PC-9 (cell line): Measurements from ENCODE around the gene MYL7. TPM values are rescaled to one million over a fixed set of nuclear protein-coding genes. Genes with fewer than 3 reads are reported as not detected.

Experiments
- BruUV-seq: library from RNA; stranded (reverse); fragments of 400-500 nt; replicated peaks from 2 replicates; lab custom pipeline; 2021; lab: Mats Ljungman, UMichigan
- CTCF ChIA-PET: fragments of 300-600 bp; sonication (Branson Sonifier 250); formaldehyde crosslinking; loops from one replicate; lab custom pipeline; 2022; ENCODE audit warnings: antibody characterized with exemption; lab: Charles Lee
- POLR2A ChIA-PET: fragments of 300-600 bp; sonication (Branson Sonifier 250); formaldehyde crosslinking; loops from one replicate; lab custom pipeline; 2022; ENCODE audit warnings: antibody characterized with exemption; ENCODE audit not compliant: unreplicated experiment; lab: Charles Lee
- DNase-seq, 2 experiments: peaks; one replicate each; pipeline versions ENCODE4 v3.0.0 to v3.0.0-alpha.2; 2015 to 2022; ENCODE audit warnings: mixed read lengths in 1 of 2
- H2AFZ ChIP-seq: fragments of 200-600 bp; sonication (generic); 2 replicates; pipeline ENCODE4 v1.8.1; 2017; ENCODE audit warnings: antibody characterized with exemption
- H3F3A ChIP-seq: fragments of 200-600 bp; sonication (generic); 2 replicates; pipeline ENCODE4 v1.8.1; 2017; ENCODE audit warnings: antibody characterized with exemption, mild to moderate bottlenecking, low read depth; ENCODE audit not compliant: insufficient read depth
- H3K27ac ChIP-seq: fragments of 200-600 bp; sonication (generic); 2 replicates; pipeline ENCODE4 v1.6.1; 2016; ENCODE audit warnings: mixed run types
- H3K27me3 ChIP-seq: fragments of 200-600 bp; sonication (generic); 2 replicates; pipeline ENCODE4 v1.6.1; 2016; ENCODE audit warnings: low read depth, mixed run types; ENCODE audit not compliant: insufficient read depth
- H3K36me3 ChIP-seq: fragments of 200-600 bp; sonication (generic); 2 replicates; pipeline ENCODE4 v1.6.1; 2016; ENCODE audit warnings: low read depth, mixed run types
- H3K4me1 ChIP-seq: fragments of 200-600 bp; sonication (generic); replicated peaks from 2 replicates; pipeline ENCODE4 v1.6.1; 2016; ENCODE audit warnings: mixed run types; ENCODE audit not compliant: insufficient read depth
- H3K4me2 ChIP-seq: fragments of 200-600 bp; sonication (generic); 2 replicates; pipeline ENCODE4 v1.6.1; 2017; ENCODE audit warnings: mixed run types
- H3K4me3 ChIP-seq: fragments of 200-600 bp; sonication (generic); 2 replicates; pipeline ENCODE4 v1.6.1; 2016; ENCODE audit warnings: mixed run types
- H3K79me2 ChIP-seq: fragments of 200-600 bp; sonication (generic); 2 replicates; pipeline ENCODE4 v1.6.1; 2017; ENCODE audit warnings: low read depth, mixed run types
- H3K9me2 ChIP-seq: fragments of 200-600 bp; sonication (generic); 2 replicates; pipeline ENCODE4 v1.8.1; 2017; ENCODE audit warnings: mild to moderate bottlenecking; ENCODE audit not compliant: insufficient read depth
- H3K9me3 ChIP-seq: fragments of 200-600 bp; sonication (generic); 2 replicates; pipeline ENCODE4 v1.8.1; 2016; ENCODE audit warnings: low read depth; ENCODE audit not compliant: insufficient read depth
- H4K20me1 ChIP-seq: fragments of 200-600 bp; sonication (generic); 2 replicates; pipeline ENCODE4 v1.8.1; 2017; ENCODE audit not compliant: insufficient read depth
- EZH2 ChIP-seq: fragments of 200-600 bp; sonication (generic); IDR thresholded peaks from 2 replicates; pipeline ENCODE4 v1.8.0; 2017; ENCODE audit warnings: antibody characterized with exemption, low read depth
- intact Hi-C: fragments of 100-400 bp; cut with micrococcal nuclease; formaldehyde crosslinking; loops from one replicate; pipeline ENCODE4 v1.10.0; 2022; ENCODE audit not compliant: unreplicated experiment
- total RNA-seq: library from RNA; stranded (reverse); gene quantifications from 2 replicates; pipeline ENCODE4 v1.2.3, GENCODE V29; 2021
- TF ChIP-seq, protein P1 (sequence below): fragments of 200-600 bp; sonication (generic); conservative IDR thresholded peaks from 2 replicates; pipeline ENCODE4 v1.6.1; 2017; ENCODE audit warnings: mixed run types, antibody characterized with exemption, mild to moderate bottlenecking, moderate library complexity

Gene MYL7
- total RNA-seq, 1 experiment from 2014 or later, result not detected

DNA sequence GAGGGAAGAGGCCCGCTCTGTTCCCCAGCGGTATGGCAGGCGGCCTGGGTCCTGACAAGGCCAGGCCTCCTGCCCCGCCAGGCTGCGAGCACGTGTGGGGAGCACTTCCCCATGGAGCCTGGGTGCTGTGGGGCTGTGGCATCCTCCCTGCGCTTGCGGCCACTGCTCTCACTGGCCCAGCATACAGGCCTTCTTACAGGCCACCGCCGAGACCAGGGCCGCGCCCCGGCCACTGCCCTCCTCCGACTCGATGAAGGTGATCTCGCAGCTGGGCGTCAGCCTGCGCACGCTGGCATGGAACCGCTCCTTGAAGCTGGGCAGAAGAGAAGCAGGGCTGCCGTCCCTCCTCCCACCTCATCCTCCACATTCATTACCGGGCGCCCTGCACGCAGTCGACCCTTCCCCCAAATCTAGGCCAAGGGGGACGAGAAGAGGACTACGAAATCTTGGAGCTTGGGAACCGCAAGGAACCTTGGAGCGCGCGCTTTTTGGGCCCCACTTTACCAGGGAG, 3.9 kb upstream of the MYL7 start:
- no peaks in the 10 kb centered on the region for H3K36me3 ChIP-seq
- TF ChIP-seq, protein P1, sequence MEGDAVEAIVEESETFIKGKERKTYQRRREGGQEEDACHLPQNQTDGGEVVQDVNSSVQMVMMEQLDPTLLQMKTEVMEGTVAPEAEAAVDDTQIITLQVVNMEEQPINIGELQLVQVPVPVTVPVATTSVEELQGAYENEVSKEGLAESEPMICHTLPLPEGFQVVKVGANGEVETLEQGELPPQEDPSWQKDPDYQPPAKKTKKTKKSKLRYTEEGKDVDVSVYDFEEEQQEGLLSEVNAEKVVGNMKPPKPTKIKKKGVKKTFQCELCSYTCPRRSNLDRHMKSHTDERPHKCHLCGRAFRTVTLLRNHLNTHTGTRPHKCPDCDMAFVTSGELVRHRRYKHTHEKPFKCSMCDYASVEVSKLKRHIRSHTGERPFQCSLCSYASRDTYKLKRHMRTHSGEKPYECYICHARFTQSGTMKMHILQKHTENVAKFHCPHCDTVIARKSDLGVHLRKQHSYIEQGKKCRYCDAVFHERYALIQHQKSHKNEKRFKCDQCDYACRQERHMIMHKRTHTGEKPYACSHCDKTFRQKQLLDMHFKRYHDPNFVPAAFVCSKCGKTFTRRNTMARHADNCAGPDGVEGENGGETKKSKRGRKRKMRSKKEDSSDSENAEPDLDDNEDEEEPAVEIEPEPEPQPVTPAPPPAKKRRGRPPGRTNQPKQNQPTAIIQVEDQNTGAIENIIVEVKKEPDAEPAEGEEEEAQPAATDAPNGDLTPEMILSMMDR, result no peak
- ChIA-PET CTCF (no interaction called here), POLR2A (no interaction called here)
- no peaks in the 10 kb centered on the region for H3K79me2 ChIP-seq
- H3K27ac ChIP-seq, result no peak overlapping the region
- no peaks in the 10 kb centered on the region for H3K27me3 ChIP-seq
- H3F3A ChIP-seq, result peaks cover 5% of the 10 kb centered on the region; the same call in 1 of the 2 replicates
- DNase-seq, result no peak
- H3K4me2 ChIP-seq, result no peak overlapping the region
- H4K20me1 ChIP-seq, result no peaks in the 10 kb centered on the region
- peaks cover 3% of the 10 kb centered on the region for H3K4me1 ChIP-seq
- no peaks in the 10 kb centered on the region for H3K9me2 ChIP-seq
- BruUV-seq, result no TSS peak
- intact Hi-C loops, result no loop called here
- H2AFZ ChIP-seq, result no peak overlapping the region
- H3K4me3 ChIP-seq, result no peak overlapping the region
- H3K9me3 ChIP-seq, result no peaks in the 10 kb centered on the region

DNA sequence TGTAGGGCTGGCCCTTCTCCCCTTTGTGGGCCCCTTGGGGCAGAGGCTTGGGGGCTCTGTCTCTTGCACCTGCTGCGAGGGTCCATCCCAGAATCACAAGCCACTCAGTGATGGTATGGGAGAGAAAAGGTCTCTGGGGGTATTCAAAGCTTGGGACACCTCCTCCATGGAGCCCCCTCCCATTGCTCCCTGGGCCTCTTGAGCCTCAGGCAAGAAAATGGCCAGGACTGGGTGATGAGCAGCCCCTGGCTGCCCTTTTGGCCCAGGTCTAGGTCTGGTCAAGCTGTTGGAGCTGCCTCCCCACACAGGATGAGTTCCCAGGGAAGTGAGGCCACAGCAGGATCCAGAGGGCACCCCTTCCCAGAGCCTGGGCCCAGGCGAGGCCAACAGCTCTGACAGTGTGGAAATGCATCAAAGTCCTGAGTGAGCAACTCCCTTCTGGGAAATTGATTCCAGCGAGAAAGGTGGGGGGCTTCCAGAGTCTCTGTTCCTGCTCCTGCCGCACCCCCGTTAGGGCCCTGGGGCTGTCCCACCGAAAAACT, 3.4 kb upstream of the MYL7 start:
- Histone ChIP-seq H3K4me2 (no peak overlapping the region), H3K9me2 (no peaks in the 10 kb centered on the region), H4K20me1 (no peaks in the 10 kb centered on the region), H3K4me1 (no peaks in the 10 kb centered on the region), H3K9me3 (no peaks in the 10 kb centered on the region), H3K27me3 (no peaks in the 10 kb centered on the region), H3F3A (peaks cover 5% of the 10 kb centered on the region; the same call in 1 of the 2 replicates), H3K79me2 (no peaks in the 10 kb centered on the region), H2AFZ (no peak overlapping the region), H3K4me3 (no peak overlapping the region), H3K27ac (no peak overlapping the region), H3K36me3 (no peaks in the 10 kb centered on the region)
- ChIA-PET CTCF (no interaction called here), POLR2A (no interaction called here)
- TF ChIP-seq, protein P1, result no peak
- TF ChIP-seq EZH2, result no peak
- DNase-seq, result no peak
- no TSS peak for BruUV-seq
- intact Hi-C loops, result no loop called here

DNA sequence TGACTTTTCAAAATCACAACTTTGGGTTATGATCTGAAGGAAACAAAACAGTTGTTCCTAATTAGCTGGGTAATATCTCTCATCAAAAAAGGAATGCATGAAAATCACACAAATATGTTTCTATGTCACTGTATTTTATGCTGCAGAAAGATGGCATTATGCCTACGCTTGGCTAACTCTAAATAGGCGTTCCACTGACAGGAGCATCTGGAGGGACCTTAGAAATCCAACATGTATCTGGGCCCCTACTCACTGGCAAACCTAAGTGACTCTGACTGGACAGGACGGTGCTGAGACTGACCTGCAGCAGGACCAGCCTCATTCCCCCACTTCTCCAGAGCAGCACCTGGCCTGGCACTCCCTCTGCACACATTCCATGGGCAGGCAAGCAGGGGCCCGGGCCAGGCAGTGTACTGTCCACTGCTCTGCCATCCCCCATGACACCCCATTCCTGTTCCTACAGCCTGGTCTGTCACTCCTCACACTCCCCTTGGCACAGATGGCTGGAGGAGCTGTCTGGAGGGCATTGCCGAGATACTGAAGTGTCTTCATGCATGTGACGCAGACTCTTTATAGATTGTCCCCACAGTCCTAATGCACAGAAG, 2.6 kb upstream of the MYL7 start:
- BruUV-seq, result no TSS peak
- H3K27ac ChIP-seq, result no peak overlapping the region
- CTCF ChIA-PET, result no interaction called here
- H3K4me2 ChIP-seq, result no peak overlapping the region
- H3K79me2 ChIP-seq, result no peaks in the 10 kb centered on the region
- H3K36me3 ChIP-seq, result no peaks in the 10 kb centered on the region
- H3K27me3 ChIP-seq, result no peaks in the 10 kb centered on the region
- H3K4me1 ChIP-seq, result no peaks in the 10 kb centered on the region
- H3F3A ChIP-seq, result peaks cover 5% of the 10 kb centered on the region; the same call in 1 of the 2 replicates
- intact Hi-C loops, result no loop called here
- TF ChIP-seq, protein P1, result no peak
- TF ChIP-seq EZH2, result no peak
- no peak overlapping the region for H3K4me3 ChIP-seq
- H3K9me3 ChIP-seq, result no peaks in the 10 kb centered on the region
- no peak overlapping the region for H2AFZ ChIP-seq
- H4K20me1 ChIP-seq, result no peaks in the 10 kb centered on the region
- POLR2A ChIA-PET, result no interaction called here
- no peaks in the 10 kb centered on the region for H3K9me2 ChIP-seq
- no peak for DNase-seq
